Keratinocyte (primary cell): ENCODE results near the gene R3HDM1. TPM values are rescaled to one million over a fixed set of nuclear protein-coding genes. Genes with fewer than 3 reads are reported as not detected.

Experiments used
- DNase-seq: peaks from one replicate; pipeline ENCODE4 v3.0.0-alpha.2; 2011; ENCODE audit warnings: low read depth, missing footprints, low spot score
- FAIRE-seq: peaks from 2 replicates; lab custom pipeline; 2011; peaks lifted over from hg19 to GRCh38; lab: Jason Lieb, UNC
- H2AFZ ChIP-seq: 2 replicates; pipeline ENCODE4 v1.6.0; 2012; ENCODE audit warnings: low read length, control low read depth, inconsistent platforms; ENCODE audit not compliant: control insufficient read depth
- H3K27ac ChIP-seq: 2 replicates; pipeline ENCODE4 v1.5.1; 2011; ENCODE audit warnings: low read length; ENCODE audit not compliant: control insufficient read depth, insufficient read depth
- H3K27me3 ChIP-seq: 3 replicates; pipeline ENCODE4 v1.6.0; 2011; ENCODE audit warnings: low read length; ENCODE audit not compliant: control insufficient read depth, insufficient read depth; ENCODE audit errors: extremely low read depth
- H3K36me3 ChIP-seq, 2 experiments: 2 replicates in 1 of 2; 3 replicates in 1 of 2; pipeline ENCODE4 v1.5.1; 2011; ENCODE audit warnings: low read length in 2 of 2, mild to moderate bottlenecking in 1 of 2; ENCODE audit not compliant: control insufficient read depth in 2 of 2, insufficient read depth in 2 of 2; ENCODE audit errors: extremely low read depth in 1 of 2
- H3K4me1 ChIP-seq: 3 replicates; pipeline ENCODE4 v1.5.1; 2011; ENCODE audit warnings: low read length; ENCODE audit not compliant: control insufficient read depth, insufficient read depth; ENCODE audit errors: extremely low read depth
- H3K4me2 ChIP-seq: 3 replicates; pipeline ENCODE4 v1.6.0; 2011; ENCODE audit warnings: low read depth, low read length; ENCODE audit not compliant: control insufficient read depth, insufficient read depth; ENCODE audit errors: extremely low read depth
- H3K4me3 ChIP-seq, 3 experiments: fragments of 200-600 bp in 1 of 3; sonication (generic) in 1 of 3; 2 replicates in 2 of 3; 3 replicates in 1 of 3; pipeline ENCODE4 v1.5.1; 2011 to 2016; ENCODE audit warnings: low read length in 3 of 3, mild to moderate bottlenecking in 3 of 3, control low read depth in 2 of 3, inconsistent platforms in 1 of 3, low read depth in 1 of 3, mixed read lengths in 1 of 3, mixed run types in 1 of 3, moderate library complexity in 1 of 3; ENCODE audit not compliant: control insufficient read depth in 2 of 3, insufficient read depth in 2 of 3; ENCODE audit errors: extremely low read depth in 1 of 3
- H3K79me2 ChIP-seq: 2 replicates; pipeline ENCODE4 v1.6.0; 2012; ENCODE audit warnings: low read length; ENCODE audit not compliant: control insufficient read depth, insufficient read depth
- H3K9ac ChIP-seq: 3 replicates; pipeline ENCODE4 v1.6.0; 2011; ENCODE audit warnings: low read length; ENCODE audit not compliant: control insufficient read depth, insufficient read depth; ENCODE audit errors: extremely low read depth
- H3K9me1 ChIP-seq: 3 replicates; pipeline ENCODE4 v1.6.0; 2011; ENCODE audit warnings: low read length; ENCODE audit not compliant: control insufficient read depth, insufficient read depth; ENCODE audit errors: extremely low read depth
- H3K9me3 ChIP-seq: 2 replicates; pipeline ENCODE4 v1.5.1; 2012; ENCODE audit warnings: low read depth, low read length; ENCODE audit not compliant: control insufficient read depth
- H4K20me1 ChIP-seq: 3 replicates; pipeline ENCODE4 v1.6.0; 2011; ENCODE audit warnings: low read length; ENCODE audit not compliant: control insufficient read depth, insufficient read depth; ENCODE audit errors: extremely low read depth
- CTCF ChIP-seq, 3 experiments: IDR thresholded peaks in 1 of 3; conservative IDR thresholded peaks in 1 of 3; optimal IDR thresholded peaks in 1 of 3; 2 replicates in 2 of 3; 3 replicates in 1 of 3; pipeline versions ENCODE3 to v1.5.1; 2011; ENCODE audit warnings: low read length in 3 of 3, mild to moderate bottlenecking in 3 of 3, moderate library complexity in 2 of 3, control low read depth in 1 of 3, inconsistent platforms in 1 of 3; ENCODE audit not compliant: insufficient read depth in 2 of 3; ENCODE audit errors: extremely low read depth in 1 of 3
- EZH2 ChIP-seq: IDR thresholded peaks from one replicate; pipeline ENCODE4 v1.6.1; 2012; ENCODE audit warnings: inconsistent platforms, mild to moderate bottlenecking, low read length, moderate library complexity
- dilution Hi-C: fragments of 300-500 bp; cut with MboI; formaldehyde crosslinking; loops from one replicate; pipeline ENCODE4 v1.7.0; 2020; ENCODE audit warnings: low sequenced_read_pairs; ENCODE audit not compliant: extremely low pct_ligation_motif_present
- polyA plus RNA-seq, 5 experiments: library from polyadenylated mRNA; depleted of rRNA in 3 of 5; stranded (reverse) in 3 of 5; stranded (forward) in 1 of 5; unstranded in 1 of 5; fragments of >200 nt; gene quantifications; 1 replicate in 1 of 5; 2 replicates in 3 of 5; 3 replicates in 1 of 5; pipeline versions ENCODE4 v1.2.1 to v1.2.3, GENCODE V29; 2011 to 2012; ENCODE audit warnings: missing spikeins in 2 of 5, low read depth in 1 of 5, low replicate concordance in 1 of 5

The R3HDM1 gene
- polyA plus RNA-seq, 1 donor (not counting 4 experiments of a cell fraction or from before 2014, with no cell fraction given), result 41.0 TPM

GRCh38 chr2:135755573-135755972 lies 224.3 kb downstream of the R3HDM1 start:
- no peak overlapping the region for H3K4me3 ChIP-seq
- DNase-seq (no peak), FAIRE-seq (no peak)
- H3K4me1 ChIP-seq, result no peaks in the 10 kb centered on the region
- H3K36me3 ChIP-seq, result peaks cover 12 to 19% of the 10 kb centered on the region in 2 experiments
- no peak overlapping the region for H3K27ac ChIP-seq
- TF ChIP-seq CTCF (optimal IDR thresholded peaks at IDR 0.05 in 1 of 3, IDR thresholded peaks at IDR 0.05 in 1 of 3, conservative IDR thresholded peaks at IDR 0.05 in 1 of 3; ENCODE audit: extremely low read depth in 1 of 3, insufficient read depth in 2 of 3, low read length in 3 of 3), result no peak
- TF ChIP-seq EZH2, result no peak
- H3K27me3 ChIP-seq, result no peaks in the 10 kb centered on the region
- no peaks in the 10 kb centered on the region for H4K20me1 ChIP-seq
- no peak overlapping the region for H3K4me2 ChIP-seq
- dilution Hi-C loops, result no loop called here
- no peak overlapping the region for H2AFZ ChIP-seq
- H3K9me3 ChIP-seq, result no peaks in the 10 kb centered on the region
- no peaks in the 10 kb centered on the region for H3K9me1 ChIP-seq
- no peak overlapping the region for H3K9ac ChIP-seq
- peaks cover 2% of the 10 kb centered on the region for H3K79me2 ChIP-seq

GRCh38 chr2:135756692-135757091 lies 225.4 kb downstream of the R3HDM1 start:
- Histone ChIP-seq H3K4me3 (no peak overlapping the region), H3K27me3 (no peaks in the 10 kb centered on the region), H4K20me1 (no peaks in the 10 kb centered on the region), H3K79me2 (peaks cover 2% of the 10 kb centered on the region), H2AFZ (no peak overlapping the region), H3K4me1 (no peaks in the 10 kb centered on the region), H3K4me2 (no peak overlapping the region), H3K27ac (no peak overlapping the region), H3K36me3 (peaks cover 14 to 28% of the 10 kb centered on the region in 2 experiments), H3K9ac (no peak overlapping the region), H3K9me3 (no peaks in the 10 kb centered on the region), H3K9me1 (no peaks in the 10 kb centered on the region)
- no peak for DNase-seq
- dilution Hi-C loops, result no loop called here
- no peak for TF ChIP-seq CTCF (optimal IDR thresholded peaks at IDR 0.05 in 1 of 3, IDR thresholded peaks at IDR 0.05 in 1 of 3, conservative IDR thresholded peaks at IDR 0.05 in 1 of 3; ENCODE audit: extremely low read depth in 1 of 3, insufficient read depth in 2 of 3, low read length in 3 of 3)
- TF ChIP-seq EZH2, result no peak
- FAIRE-seq, result no peak
